Activated B cell treated with CpG ODN at 0.5 μM for 24 hours (primary cell): ENCODE measurements around the gene DNM2. TPM values are rescaled to one million over a fixed set of nuclear protein-coding genes. Genes with fewer than 3 reads are reported as not detected.

Experiments used
- ATAC-seq: fragments of 200-7000 bp; cut with Tn5 transposase; one replicate; pipeline ENCODE4 v1.10.0; 2021; ENCODE audit warnings: low read depth, mild to moderate bottlenecking, moderate library complexity
- CTCF ChIA-PET: fragments of 350-600 bp; sonication (Branson Sonifier 250); formaldehyde crosslinking; loops from one replicate; lab custom pipeline; 2021; ENCODE audit warnings: antibody characterized with exemption; lab: Charles Lee
- POLR2A ChIA-PET: fragments of 350-600 bp; sonication (Branson Sonifier 250); formaldehyde crosslinking; loops from one replicate; lab custom pipeline; 2021; ENCODE audit warnings: antibody characterized with exemption; lab: Charles Lee
- DNase-seq: peaks from one replicate; pipeline ENCODE4 v3.0.0; 2022
- H3K27ac Mint-ChIP-seq: one replicate; pipeline ENCODE4 v1.8.0; 2020; ENCODE audit warnings: mixed read lengths
- H3K27me3 Mint-ChIP-seq: one replicate; pipeline ENCODE4 v1.8.0; 2021; ENCODE audit warnings: mixed read lengths
- H3K36me3 Mint-ChIP-seq: one replicate; pipeline ENCODE4 v1.8.0; 2021; ENCODE audit warnings: low read depth, mixed read lengths
- H3K4me1 Mint-ChIP-seq: one replicate; pipeline ENCODE4 v1.8.0; 2021; ENCODE audit warnings: mixed read lengths
- H3K4me3 Mint-ChIP-seq: one replicate; pipeline ENCODE4 v1.8.0; 2020; ENCODE audit warnings: mild to moderate bottlenecking, mixed read lengths
- H3K9me3 Mint-ChIP-seq: one replicate; pipeline ENCODE4 v1.8.0; 2020; ENCODE audit warnings: mixed read lengths
- CTCF ChIP-seq: fragments of 200-600 bp; IDR thresholded peaks from one replicate; pipeline ENCODE4 v1.8.0; 2022; ENCODE audit warnings: antibody characterized with exemption, mild to moderate bottlenecking
- intact Hi-C: fragments of 100-400 bp; cut with micrococcal nuclease; formaldehyde crosslinking; loops from one replicate; pipeline ENCODE4 v1.15.1; 2024
- total RNA-seq: library from RNA; stranded (reverse); gene quantifications from 2 replicates; pipeline ENCODE4 v1.2.3, GENCODE V29; 2022

Gene DNM2
- total RNA-seq, 1 donor from 2014 or later, result 257 TPM

- no peaks in the 10 kb centered on the region for H3K27me3 Mint-ChIP-seq
- no peak overlapping the region for H3K4me3 Mint-ChIP-seq
- H3K9me3 Mint-ChIP-seq, result no peaks in the 10 kb centered on the region
- ChIA-PET CTCF (interaction anchor here (1.2 kb wide), 1 partner anchor 80 kb away, joined by 3 read pairs; no protein-coding TSS in a partner anchor), POLR2A (interaction anchor here (1.5 kb wide), 1 partner anchor 95 kb away, joined by 4 read pairs; the partner anchor contains the start of gene QTRT1)
- intact Hi-C loops, result no loop called here
- no peak overlapping the region for H3K27ac Mint-ChIP-seq
- no peak for TF ChIP-seq CTCF
- no peak for ATAC-seq
- no peak for DNase-seq
- peaks cover 86% of the 10 kb centered on the region for H3K36me3 Mint-ChIP-seq
- H3K4me1 Mint-ChIP-seq, result peaks cover 12% of the 10 kb centered on the region
Observed at GRCh38 chr19:10796653-10797052, 78.8 kb downstream of the DNM2 start.

DNA sequence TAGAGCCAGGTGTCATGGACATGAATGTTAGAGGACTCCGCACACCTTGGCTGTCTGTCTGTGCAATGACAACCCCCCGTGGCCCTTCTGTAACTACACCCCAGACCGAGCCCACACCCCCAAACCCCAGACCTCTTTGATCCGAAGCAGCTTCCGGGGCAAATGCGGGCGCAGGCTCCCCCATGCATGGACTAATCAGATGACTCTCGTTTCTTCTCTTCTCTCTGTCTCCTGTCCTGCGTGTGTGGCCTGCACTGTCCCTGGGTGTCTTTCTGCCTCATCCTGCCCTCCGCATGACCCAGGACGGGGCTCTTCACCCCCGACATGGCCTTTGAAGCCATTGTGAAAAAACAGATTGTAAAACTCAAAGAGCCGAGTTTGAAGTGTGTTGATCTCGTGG is 79.2 kb downstream of the DNM2 start:
- TF ChIP-seq CTCF, result no peak
- POLR2A ChIA-PET, result interaction anchor here (1.5 kb wide), 1 partner anchor 96 kb away, joined by 4 read pairs; the partner anchor contains the start of gene QTRT1
- Mint-ChIP-seq H3K27me3 (no peaks in the 10 kb centered on the region), H3K27ac (peak overlapping the region; percentile 70), H3K9me3 (no peaks in the 10 kb centered on the region), H3K4me1 (peaks cover 12% of the 10 kb centered on the region), H3K36me3 (peaks cover 84% of the 10 kb centered on the region), H3K4me3 (no peak overlapping the region)
- ATAC-seq (no peak), DNase-seq (no peak)
- CTCF ChIA-PET, result no interaction called here
- intact Hi-C loops, result no loop called here

- Mint-ChIP-seq H3K4me1 (peaks cover 12% of the 10 kb centered on the region), H3K27me3 (no peaks in the 10 kb centered on the region), H3K27ac (peak overlapping the region; percentile 70), H3K4me3 (no peak overlapping the region), H3K9me3 (no peaks in the 10 kb centered on the region), H3K36me3 (peaks cover 86% of the 10 kb centered on the region)
- CTCF ChIA-PET, result no interaction called here
- no peak for DNase-seq
- ATAC-seq, result peak; percentile 83
- POLR2A ChIA-PET, result no interaction called here
- no peak for TF ChIP-seq CTCF
- intact Hi-C loops, result no loop called here
Observed at GRCh38 chr19:10797541-10798256, 79.8 kb downstream of the DNM2 start.

GRCh38 chr19:10800488-10800887 is 82.6 kb downstream of the DNM2 start:
- TF ChIP-seq CTCF, result no peak
- intact Hi-C loops, result no loop called here
- DNase-seq, result no peak
- Mint-ChIP-seq H3K4me3 (no peak overlapping the region), H3K36me3 (peaks cover 86% of the 10 kb centered on the region), H3K4me1 (peaks cover 12% of the 10 kb centered on the region), H3K27me3 (no peaks in the 10 kb centered on the region), H3K27ac (no peak overlapping the region), H3K9me3 (no peaks in the 10 kb centered on the region)
- ChIA-PET CTCF (no interaction called here), POLR2A (interaction anchor here (0.8 kb wide), 1 partner anchor 27 kb away, joined by 3 read pairs; no protein-coding TSS in a partner anchor)
- ATAC-seq, result no peak

DNA sequence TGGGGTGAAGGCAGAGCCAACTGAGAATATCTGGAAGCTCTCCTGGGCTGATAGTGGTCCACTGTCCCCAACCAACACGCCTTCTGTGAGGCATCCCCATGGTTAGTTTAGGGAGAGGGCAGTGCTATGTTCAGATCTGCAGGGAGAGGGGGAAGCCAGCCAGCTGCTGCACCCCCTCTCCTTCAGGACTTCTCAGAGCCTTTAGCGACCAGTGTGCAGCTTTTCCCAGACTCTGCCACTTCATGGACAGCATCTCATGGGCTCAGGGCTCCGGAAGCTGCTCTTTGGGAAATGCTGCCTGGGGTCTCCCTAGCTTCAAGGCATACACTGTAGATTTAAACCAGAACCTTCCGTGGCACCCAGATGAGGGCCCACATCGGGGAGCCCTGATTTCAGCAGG is 84.6 kb downstream of the DNM2 start:
- no peak for ATAC-seq
- TF ChIP-seq CTCF, result no peak
- Mint-ChIP-seq H3K4me3 (no peak overlapping the region), H3K27ac (no peak overlapping the region), H3K4me1 (peaks cover 9% of the 10 kb centered on the region), H3K9me3 (no peaks in the 10 kb centered on the region), H3K36me3 (peaks cover 74% of the 10 kb centered on the region), H3K27me3 (no peaks in the 10 kb centered on the region)
- ChIA-PET CTCF (interaction anchor here (0.7 kb wide), 1 partner anchor 52 kb away, joined by 3 read pairs; no protein-coding TSS in a partner anchor), POLR2A (interaction anchor here (0.5 kb wide), 1 partner anchor 18 kb away, joined by 6 read pairs; no protein-coding TSS in a partner anchor)
- DNase-seq, result no peak
- intact Hi-C loops, result no loop called here
